ENCODE measurements around the gene CFAP100. TPM values are rescaled to one million over a fixed set of nuclear protein-coding genes. Genes with fewer than 3 reads are reported as not detected.

The CFAP100 gene
- total RNA-seq, 1 donor from 2014 or later: 4.3 TPM

DNA sequence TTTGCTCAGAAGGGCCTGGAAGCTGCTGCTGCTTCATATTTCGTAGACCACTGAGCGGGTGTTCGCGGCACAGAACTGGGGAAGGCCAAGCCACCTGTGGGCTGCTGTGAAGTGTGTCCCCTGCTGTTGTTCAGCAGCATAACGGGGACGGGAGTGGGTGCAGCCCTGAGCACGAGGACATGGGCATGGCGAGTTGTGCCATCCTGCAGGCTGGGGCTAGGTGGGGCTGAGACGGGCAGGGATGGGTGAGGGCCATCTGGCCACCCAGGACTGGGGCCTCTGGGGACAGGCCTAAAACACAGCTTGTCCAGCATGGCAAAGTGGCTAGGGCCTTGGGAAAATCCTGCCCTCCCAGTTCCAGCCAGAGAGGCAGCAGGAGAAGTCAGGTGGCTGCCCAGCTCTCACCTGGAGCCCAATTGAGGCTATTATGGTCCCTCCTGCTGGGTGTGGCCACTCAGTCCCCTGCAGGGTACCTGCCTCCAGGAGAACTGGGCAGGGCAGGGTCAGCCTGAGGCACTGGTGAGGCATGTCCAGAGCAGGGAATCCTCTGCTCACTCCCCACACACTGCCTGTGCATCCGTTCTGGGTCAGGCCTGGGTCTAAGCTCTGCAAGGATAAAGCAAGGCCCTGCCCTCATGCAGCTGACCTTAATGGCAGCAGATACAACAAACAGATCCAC is 29.5 kb downstream of the CFAP100 start:
- peak; percentile 50 for DNase-seq (ENCODE audit: extremely low spot score, unreplicated experiment)
- TF ChIP-seq, protein P1, sequence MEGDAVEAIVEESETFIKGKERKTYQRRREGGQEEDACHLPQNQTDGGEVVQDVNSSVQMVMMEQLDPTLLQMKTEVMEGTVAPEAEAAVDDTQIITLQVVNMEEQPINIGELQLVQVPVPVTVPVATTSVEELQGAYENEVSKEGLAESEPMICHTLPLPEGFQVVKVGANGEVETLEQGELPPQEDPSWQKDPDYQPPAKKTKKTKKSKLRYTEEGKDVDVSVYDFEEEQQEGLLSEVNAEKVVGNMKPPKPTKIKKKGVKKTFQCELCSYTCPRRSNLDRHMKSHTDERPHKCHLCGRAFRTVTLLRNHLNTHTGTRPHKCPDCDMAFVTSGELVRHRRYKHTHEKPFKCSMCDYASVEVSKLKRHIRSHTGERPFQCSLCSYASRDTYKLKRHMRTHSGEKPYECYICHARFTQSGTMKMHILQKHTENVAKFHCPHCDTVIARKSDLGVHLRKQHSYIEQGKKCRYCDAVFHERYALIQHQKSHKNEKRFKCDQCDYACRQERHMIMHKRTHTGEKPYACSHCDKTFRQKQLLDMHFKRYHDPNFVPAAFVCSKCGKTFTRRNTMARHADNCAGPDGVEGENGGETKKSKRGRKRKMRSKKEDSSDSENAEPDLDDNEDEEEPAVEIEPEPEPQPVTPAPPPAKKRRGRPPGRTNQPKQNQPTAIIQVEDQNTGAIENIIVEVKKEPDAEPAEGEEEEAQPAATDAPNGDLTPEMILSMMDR (conservative IDR thresholded peaks at IDR 0.05): no peak
- Mint-ChIP-seq H3K27me3 (no peaks in the 10 kb centered on the region), H3K4me3 (no peak overlapping the region), H3K9me3 (peaks cover 6% of the 10 kb centered on the region), H3K4me1 (ENCODE audit: unreplicated experiment) (peaks cover 4% of the 10 kb centered on the region), H3K36me3 (peaks cover 7% of the 10 kb centered on the region), H3K27ac (no peak overlapping the region)

DNA sequence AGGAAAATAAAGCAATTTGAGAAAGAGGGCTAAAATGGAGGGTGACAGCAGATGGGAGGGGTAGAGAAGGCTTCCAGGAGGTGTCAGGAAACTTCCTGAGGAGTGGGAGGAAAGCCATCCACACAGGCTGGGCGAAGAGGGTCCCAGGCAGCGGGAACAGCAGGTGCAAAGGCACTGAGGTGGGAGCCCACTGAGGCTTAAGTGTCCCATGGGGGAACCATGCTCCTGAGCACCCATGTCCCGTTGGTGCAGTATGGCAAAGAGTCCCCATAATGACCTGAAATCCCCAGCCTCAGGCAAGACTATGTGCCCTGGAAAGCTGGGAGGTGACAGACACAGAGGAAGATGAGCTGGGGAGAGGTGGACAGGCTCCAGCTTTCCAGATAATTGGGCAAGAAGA is 30.0 kb downstream of the CFAP100 start:
- H3K27ac Mint-ChIP-seq: no peak overlapping the region
- peaks cover 7% of the 10 kb centered on the region for H3K36me3 Mint-ChIP-seq
- DNase-seq (ENCODE audit: extremely low spot score, unreplicated experiment): peak; percentile 34
- TF ChIP-seq, protein P1 (conservative IDR thresholded peaks at IDR 0.05): no peak
- H3K4me1 Mint-ChIP-seq (ENCODE audit: unreplicated experiment): no peaks in the 10 kb centered on the region
- H3K9me3 Mint-ChIP-seq: peaks cover 6% of the 10 kb centered on the region
- H3K27me3 Mint-ChIP-seq: no peaks in the 10 kb centered on the region
- no peak overlapping the region for H3K4me3 Mint-ChIP-seq

DNA sequence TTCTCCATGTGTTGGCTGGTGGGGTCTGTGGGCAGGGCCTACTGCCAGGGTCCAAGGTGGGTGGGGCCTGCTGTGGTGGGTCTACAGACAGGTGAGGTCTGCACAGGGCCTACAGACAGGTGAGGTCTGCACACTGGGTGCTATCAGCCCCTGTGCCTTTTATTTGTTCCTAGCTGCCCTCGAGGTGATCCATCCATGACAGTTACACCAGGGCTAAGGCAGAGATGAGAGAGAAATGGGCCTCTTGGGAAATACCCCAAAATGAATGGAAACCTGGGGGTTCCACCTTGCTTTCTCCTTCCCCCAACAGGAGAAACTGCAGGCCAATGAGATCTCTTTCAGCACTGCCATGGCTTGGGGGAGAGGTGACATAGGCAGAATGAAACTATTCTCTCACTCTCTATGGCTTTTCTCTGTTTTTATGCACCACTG is 36.4 kb downstream of the CFAP100 start:
- no peaks in the 10 kb centered on the region for H3K27me3 Mint-ChIP-seq
- H3K4me3 Mint-ChIP-seq: no peak overlapping the region
- DNase-seq (ENCODE audit: extremely low spot score, unreplicated experiment): peak; percentile 31
- H3K9me3 Mint-ChIP-seq: peaks cover 6% of the 10 kb centered on the region
- H3K36me3 Mint-ChIP-seq: peaks cover 6% of the 10 kb centered on the region
- TF ChIP-seq, protein P1 (conservative IDR thresholded peaks at IDR 0.05): no peak
- H3K4me1 Mint-ChIP-seq (ENCODE audit: unreplicated experiment): no peaks in the 10 kb centered on the region
- no peak overlapping the region for H3K27ac Mint-ChIP-seq

GRCh38 chr3:126432361-126433104 is 37.8 kb downstream of the CFAP100 start:
- Mint-ChIP-seq H3K36me3 (peaks cover 5% of the 10 kb centered on the region), H3K27me3 (no peaks in the 10 kb centered on the region), H3K4me1 (ENCODE audit: unreplicated experiment) (no peaks in the 10 kb centered on the region), H3K4me3 (no peak overlapping the region), H3K27ac (no peak overlapping the region), H3K9me3 (no peaks in the 10 kb centered on the region)
- TF ChIP-seq, protein P1 (conservative IDR thresholded peaks at IDR 0.05): no peak
- no peak for DNase-seq (ENCODE audit: extremely low spot score, unreplicated experiment)

DNA sequence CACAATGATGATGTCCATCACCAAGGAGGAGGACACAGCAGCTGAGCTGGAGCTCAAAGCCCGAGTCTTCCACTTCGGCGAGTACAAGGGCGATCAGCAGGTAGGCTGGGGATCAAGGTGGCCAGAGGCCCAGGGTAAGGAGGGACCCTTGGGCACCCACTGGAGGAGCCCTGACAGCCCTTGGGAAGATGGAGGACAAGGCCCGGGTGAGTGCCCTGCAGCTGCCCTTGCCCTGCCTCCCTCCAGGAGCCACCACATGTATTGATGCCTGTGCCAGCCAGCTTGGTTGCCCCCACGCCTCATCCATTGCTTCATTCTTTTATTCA is 38.4 kb downstream of the CFAP100 start:
- no peaks in the 10 kb centered on the region for H3K9me3 Mint-ChIP-seq
- TF ChIP-seq, protein P1 (conservative IDR thresholded peaks at IDR 0.05): no peak
- H3K4me3 Mint-ChIP-seq: no peak overlapping the region
- H3K27ac Mint-ChIP-seq: no peak overlapping the region
- no peaks in the 10 kb centered on the region for H3K27me3 Mint-ChIP-seq
- no peak for DNase-seq (ENCODE audit: extremely low spot score, unreplicated experiment)
- peaks cover 3% of the 10 kb centered on the region for H3K36me3 Mint-ChIP-seq
- H3K4me1 Mint-ChIP-seq (ENCODE audit: unreplicated experiment): no peaks in the 10 kb centered on the region

Measured in type B pancreatic cell (in vitro differentiated cells).